ENCODE data around the gene SHMT1. TPM values are rescaled to one million over a fixed set of nuclear protein-coding genes. Genes with fewer than 3 reads are reported as not detected.
A peak's percentile ranks its signal among the peaks of the same experiment; 100 is the strongest.
"Not testable (repeated sequence)": the region's sequence is repeated elsewhere in the genome, so short reads cannot be mapped to it uniquely, and the experiment has no call there.

SHMT1 gene
- 10 to 100 TPM; 10.1 to 16.5 TPM for total RNA-seq

DNA sequence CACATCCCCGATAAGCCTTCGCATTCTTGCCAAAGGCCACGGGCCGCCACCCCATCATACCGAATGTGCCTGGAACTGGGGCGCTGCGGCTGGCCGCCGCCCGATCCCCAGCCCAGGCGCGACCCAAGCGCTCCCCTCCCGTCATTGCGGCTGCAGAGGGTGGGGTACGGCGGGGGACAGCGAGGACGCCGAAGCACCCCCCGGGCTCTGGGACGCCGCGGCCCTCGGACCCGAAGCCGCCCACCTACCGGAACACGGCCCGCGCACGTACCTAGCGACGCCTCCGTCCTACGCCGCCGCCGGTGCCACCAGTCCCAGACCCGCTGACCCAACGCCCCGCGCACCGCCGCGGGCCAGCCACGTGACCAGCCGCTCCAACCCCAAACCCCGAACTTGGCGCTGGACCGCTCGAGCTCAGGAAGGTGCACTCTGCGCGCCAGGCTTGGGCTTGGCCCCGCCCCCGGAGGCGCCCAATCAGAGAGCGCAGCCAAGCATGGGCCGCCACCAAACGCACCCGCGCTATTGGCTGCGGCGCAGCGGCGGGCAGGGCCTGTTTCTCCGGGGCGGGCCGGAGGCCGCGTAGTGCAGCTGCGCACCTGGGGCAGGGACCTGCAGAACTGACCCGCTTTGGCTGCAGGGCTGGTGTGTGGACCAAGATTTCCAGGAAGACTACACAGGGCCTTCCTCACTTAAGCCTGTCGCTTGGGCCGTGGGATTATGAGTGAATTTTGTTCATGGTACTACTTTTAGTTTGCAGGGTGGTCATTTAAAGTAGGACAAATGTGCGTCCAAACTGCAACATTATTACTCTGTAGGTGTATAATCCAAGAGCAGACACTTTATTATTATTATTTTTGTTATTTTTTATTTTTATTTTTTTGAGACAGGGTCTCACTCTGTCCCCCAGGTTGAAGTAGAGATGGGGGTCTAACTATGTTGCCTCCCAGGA, at the start of gene SHMT1:
Gene SHMT1, minus strand, starts transcription at position 450 of the 949 bp plus-strand sequence. CDS start 7,569 bp downstream, outside the sequence.
- peak; percentile 95 to 98 (median 96) for DNase-seq
- Histone ChIP-seq H3K36me3 (replicated peaks in 1 of 2; ENCODE audit: insufficient read depth in 1 of 2, low read depth in 2 of 2) (no peaks in the 10 kb centered on the region), H3K9me3 (no peaks in the 10 kb centered on the region), H3K27me3 (no peaks in the 10 kb centered on the region), H3K4me1 (peaks cover 13% of the 10 kb centered on the region), H3K27ac (peak within 1 kb of the TSS; percentile 50 to 86 (median 62)), H3K4me3 (peak within 1 kb of the TSS; percentile 29 to 57)
- peak; percentile 100 for ATAC-seq
- WGBS, 2 donors, result 0% methylated on average over 27 to 61 of the region's 76 CpGs
- TF ChIP-seq, protein P1, sequence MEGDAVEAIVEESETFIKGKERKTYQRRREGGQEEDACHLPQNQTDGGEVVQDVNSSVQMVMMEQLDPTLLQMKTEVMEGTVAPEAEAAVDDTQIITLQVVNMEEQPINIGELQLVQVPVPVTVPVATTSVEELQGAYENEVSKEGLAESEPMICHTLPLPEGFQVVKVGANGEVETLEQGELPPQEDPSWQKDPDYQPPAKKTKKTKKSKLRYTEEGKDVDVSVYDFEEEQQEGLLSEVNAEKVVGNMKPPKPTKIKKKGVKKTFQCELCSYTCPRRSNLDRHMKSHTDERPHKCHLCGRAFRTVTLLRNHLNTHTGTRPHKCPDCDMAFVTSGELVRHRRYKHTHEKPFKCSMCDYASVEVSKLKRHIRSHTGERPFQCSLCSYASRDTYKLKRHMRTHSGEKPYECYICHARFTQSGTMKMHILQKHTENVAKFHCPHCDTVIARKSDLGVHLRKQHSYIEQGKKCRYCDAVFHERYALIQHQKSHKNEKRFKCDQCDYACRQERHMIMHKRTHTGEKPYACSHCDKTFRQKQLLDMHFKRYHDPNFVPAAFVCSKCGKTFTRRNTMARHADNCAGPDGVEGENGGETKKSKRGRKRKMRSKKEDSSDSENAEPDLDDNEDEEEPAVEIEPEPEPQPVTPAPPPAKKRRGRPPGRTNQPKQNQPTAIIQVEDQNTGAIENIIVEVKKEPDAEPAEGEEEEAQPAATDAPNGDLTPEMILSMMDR (IDR thresholded peaks at IDR 0.05), result no peak
- peak; percentile 42 to 73 (median 59) for TF ChIP-seq POLR2A (IDR thresholded peaks at IDR 0.05)
- intact Hi-C loops (cut with DNase I), result no loop called here

DNA sequence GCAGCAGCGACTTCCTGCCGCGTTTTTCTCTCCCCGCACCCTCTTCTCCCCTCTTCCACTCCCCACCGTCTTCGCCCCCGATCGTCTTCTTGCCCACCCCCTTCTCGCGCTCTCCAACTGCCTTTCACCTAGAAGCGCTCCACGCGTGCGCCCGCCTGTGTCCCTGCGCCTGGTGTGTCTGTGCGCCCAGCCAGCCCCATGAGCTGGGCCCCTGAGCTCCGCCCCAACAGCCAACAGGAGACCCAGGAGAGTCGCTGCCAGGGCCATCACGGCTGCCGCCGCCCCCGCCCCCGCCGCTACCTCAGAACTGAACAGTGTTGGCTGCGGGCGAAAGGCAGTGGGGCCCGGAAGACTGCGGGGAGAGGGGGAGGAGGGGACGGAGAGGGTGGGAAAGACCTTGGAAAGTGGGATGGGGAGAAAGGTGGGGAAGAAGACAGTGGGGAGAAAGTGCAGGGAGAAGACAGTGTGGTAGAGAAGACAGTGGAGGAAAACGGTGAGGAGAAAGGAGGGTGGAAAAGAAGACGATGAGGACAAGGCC, 48.7 kb upstream of the SHMT1 start:
- H3K27me3 ChIP-seq; H3K4me3 ChIP-seq; intact Hi-C loops (cut with DNase I); DNase-seq; H3K4me1 ChIP-seq; H3K9me3 ChIP-seq; H3K27ac ChIP-seq; H3K36me3 ChIP-seq (replicated peaks in 1 of 2; ENCODE audit: insufficient read depth in 1 of 2, low read depth in 2 of 2): not testable (repeated sequence)
- no CpG with 5 or more reads among the region's 32 CpGs for WGBS, 2 donors
- peak; percentile 69 for ATAC-seq

DNA sequence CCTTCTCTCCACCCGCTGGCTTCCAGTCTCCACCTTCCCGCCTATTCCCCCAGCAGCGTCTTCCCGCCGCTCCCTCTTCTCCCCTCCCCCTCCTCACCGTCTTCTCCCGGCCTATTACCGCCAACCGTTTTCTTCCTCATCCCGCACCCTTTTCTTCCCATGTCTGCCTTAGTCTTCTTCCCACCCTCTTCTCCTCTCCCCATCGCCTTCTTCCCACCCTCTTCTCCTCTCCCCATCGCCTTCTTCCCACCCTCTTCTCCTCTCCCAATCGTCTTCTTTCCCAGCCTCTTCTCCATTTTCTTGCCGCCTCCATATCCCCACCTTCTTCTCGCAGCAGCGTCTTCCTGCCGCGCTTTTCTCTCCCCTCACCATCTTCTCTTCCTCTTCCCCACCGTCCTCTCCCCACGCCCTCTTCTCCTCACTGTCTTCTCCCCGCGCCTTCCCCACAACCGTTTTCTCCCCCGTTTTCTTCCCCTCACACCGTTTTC, 48.1 kb upstream of the SHMT1 start:
- H3K27ac ChIP-seq, result peak overlapping the region in 1 of 4 donors; percentile 29
- peak in 1 of 3 donors; percentile 17 for TF ChIP-seq POLR2A (IDR thresholded peaks at IDR 0.05)
- 0 to 2% methylated on average over 24 to 25 of the region's 25 CpGs for WGBS, 2 donors
- intact Hi-C loops (cut with DNase I); H3K36me3 ChIP-seq (replicated peaks in 1 of 2; ENCODE audit: insufficient read depth in 1 of 2, low read depth in 2 of 2); H3K9me3 ChIP-seq; H3K4me3 ChIP-seq; H3K4me1 ChIP-seq; H3K27me3 ChIP-seq: not testable (repeated sequence)
- peak in 1 of 4 donors; percentile 4 for DNase-seq
- peak; percentile 12 for ATAC-seq

DNA sequence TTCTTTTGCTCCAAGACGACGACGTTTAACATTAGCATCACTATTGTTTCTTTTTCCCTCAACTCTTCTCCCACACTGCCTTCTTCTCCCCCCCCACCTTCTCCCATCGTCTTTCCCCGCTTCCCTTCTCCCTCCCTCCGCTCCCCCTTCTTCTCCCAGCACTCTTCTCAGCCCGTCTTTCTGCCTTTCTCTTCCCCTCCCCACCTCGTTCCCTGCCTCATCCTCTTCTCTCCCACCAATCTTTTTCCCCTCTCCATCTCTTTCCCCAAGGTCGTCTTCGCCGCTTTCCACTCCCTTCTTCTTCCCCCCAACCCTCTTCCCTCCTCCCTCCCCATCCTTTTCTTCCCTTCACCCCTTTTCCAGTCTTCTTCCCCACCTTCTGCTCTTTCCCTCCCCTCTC, 47.4 kb upstream of the SHMT1 start:
- H3K4me3 ChIP-seq; H3K27me3 ChIP-seq; ATAC-seq; H3K36me3 ChIP-seq (replicated peaks in 1 of 2; ENCODE audit: insufficient read depth in 1 of 2, low read depth in 2 of 2); H3K9me3 ChIP-seq; H3K27ac ChIP-seq; DNase-seq; H3K4me1 ChIP-seq; intact Hi-C loops (cut with DNase I): not testable (repeated sequence)
- WGBS, 2 donors, result 27% methylated on average over 8 to 11 of the region's 11 CpGs

DNA sequence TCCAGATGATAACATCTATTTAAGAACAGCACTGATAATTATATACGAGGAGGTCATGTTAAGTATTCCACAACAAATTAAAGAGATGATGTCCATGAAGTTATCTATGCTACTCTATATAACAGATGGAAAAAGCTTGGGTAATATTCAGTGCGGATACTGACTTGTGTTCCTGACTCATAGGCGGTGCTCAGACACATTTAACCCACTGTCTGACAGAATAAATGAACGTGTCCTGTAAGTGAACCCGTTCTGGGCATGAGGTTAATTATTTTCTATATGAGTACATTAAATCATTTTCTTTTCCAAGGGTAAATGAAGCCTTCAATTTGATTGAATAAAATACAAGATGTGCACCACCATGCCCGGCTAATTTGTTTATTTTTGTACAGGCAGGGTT, 46.0 kb upstream of the SHMT1 start:
- not testable (repeated sequence) for H3K36me3 ChIP-seq (replicated peaks in 1 of 2; ENCODE audit: insufficient read depth in 1 of 2, low read depth in 2 of 2); H3K27me3 ChIP-seq; ATAC-seq

DNA sequence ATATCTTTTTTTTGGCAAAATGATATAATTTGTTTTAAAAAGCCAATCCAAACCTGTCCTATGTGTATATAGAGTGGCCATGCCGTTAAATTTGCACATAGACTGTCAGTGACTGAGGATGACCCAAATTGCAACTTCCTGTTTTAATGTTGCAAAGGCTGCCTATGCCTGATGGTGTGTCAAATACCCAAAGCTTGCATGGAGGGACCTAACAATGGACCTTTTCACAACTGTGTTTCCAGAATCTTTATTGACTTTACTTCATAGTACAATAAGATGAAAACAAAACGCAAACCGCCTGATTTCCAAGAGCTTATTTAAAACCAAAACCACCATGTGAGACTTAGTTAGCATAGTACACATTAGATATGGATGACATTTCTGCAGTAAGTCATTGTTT, 45.6 kb upstream of the SHMT1 start:
- ATAC-seq; DNase-seq; intact Hi-C loops (cut with DNase I); H3K27me3 ChIP-seq; H3K4me3 ChIP-seq; H3K36me3 ChIP-seq (replicated peaks in 1 of 2; ENCODE audit: insufficient read depth in 1 of 2, low read depth in 2 of 2); H3K4me1 ChIP-seq; H3K27ac ChIP-seq; H3K9me3 ChIP-seq: not testable (repeated sequence)
- WGBS, 2 donors, result 22 to 30% methylated on average over 3 of the region's 3 CpGs

More for the DNA sequence above, 46.0 kb upstream of the SHMT1 start:
- WGBS, 2 donors, result 22 to 28% methylated on average over 6 of the region's 6 CpGs
- intact Hi-C loops (cut with DNase I); DNase-seq; H3K4me3 ChIP-seq; H3K9me3 ChIP-seq; H3K27ac ChIP-seq; H3K4me1 ChIP-seq: not testable (repeated sequence)

DNA sequence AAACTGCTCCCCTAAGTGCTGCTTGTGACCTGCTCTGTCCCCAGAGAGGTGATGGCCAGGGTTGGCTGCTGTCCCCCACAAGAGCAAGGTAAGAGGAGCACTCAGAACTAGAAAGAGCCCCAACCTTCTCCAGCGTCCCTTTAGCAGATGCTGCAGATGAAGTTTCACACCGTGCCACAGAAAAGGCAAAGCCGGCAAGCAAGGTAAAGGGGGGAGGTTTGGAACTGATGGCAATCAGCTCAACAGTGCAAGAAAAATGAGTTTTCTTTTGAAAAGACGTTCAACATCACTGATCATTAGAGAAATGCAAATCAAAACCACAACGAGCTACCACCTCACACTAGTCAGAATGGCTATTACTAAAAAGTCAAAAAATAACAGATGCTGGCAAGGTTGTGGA, 40.3 kb upstream of the SHMT1 start:
- H3K4me1 ChIP-seq; intact Hi-C loops (cut with DNase I); H3K36me3 ChIP-seq (replicated peaks in 1 of 2; ENCODE audit: insufficient read depth in 1 of 2, low read depth in 2 of 2); H3K27ac ChIP-seq; H3K27me3 ChIP-seq; DNase-seq; H3K9me3 ChIP-seq; H3K4me3 ChIP-seq; ATAC-seq: not testable (repeated sequence)
- WGBS, 2 donors, result no CpG with 5 or more reads among the region's 5 CpGs

DNA sequence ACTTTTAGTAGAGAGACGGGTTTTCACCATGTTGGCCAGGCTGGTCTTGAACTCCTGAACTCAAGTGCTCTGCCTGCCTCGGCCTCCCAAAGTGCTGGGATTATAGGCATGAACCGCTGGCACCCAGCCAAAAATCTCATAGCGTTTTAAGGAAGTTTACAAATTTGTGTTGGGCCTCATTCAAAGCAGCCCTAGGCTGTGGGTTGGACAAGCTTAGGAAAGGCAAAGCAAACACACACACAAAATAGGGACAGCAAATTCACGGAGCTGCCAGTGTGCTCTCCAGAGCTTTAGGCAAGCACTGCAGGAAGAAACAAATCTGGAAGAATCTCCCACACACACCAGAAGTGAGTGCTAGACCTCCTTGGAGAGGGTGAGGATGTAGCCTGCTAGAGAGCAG, 39.8 kb upstream of the SHMT1 start:
- 9% methylated on average over 4 of the region's 5 CpGs; no CpG with 5 or more reads in 1 of the 2 donors for WGBS, 2 donors
- intact Hi-C loops (cut with DNase I); DNase-seq; H3K27ac ChIP-seq; H3K4me3 ChIP-seq; H3K36me3 ChIP-seq (replicated peaks in 1 of 2; ENCODE audit: insufficient read depth in 1 of 2, low read depth in 2 of 2); ATAC-seq; H3K4me1 ChIP-seq; H3K27me3 ChIP-seq; H3K9me3 ChIP-seq: not testable (repeated sequence)

DNA sequence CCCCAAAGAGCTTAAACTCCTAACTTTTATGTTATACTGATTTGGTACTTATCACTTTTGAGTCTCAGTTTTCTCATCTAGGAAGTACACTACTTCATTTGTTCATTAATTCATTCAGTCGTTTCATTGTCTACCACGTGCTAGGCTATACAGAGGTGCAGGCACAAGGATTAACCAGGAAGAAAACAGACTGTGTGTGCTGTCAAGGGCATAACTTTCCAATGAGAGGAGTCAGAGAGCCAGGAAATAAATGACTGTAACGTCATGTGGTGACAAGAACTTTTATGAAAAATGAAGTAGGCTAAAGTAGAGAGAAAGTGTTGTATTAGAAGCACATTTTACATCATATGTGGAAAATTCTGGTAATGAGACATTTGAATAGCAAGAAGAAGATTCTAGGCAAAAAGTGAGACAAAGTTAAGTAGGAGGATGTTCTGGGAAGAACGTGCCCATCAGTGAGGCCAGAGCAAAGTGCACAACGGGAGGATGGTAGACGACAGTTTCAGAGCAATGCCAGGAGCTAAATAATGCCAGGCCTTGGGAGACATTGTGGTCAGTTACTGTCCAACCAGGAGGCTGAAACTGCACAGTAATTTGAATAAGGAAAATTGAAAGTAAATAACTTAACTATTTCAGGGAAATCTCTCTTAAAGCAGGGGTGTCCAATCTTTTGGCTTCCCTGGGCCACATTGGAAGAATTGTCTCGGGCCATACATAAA, 38.7 kb upstream of the SHMT1 start:
- H3K4me3 ChIP-seq; ATAC-seq; H3K36me3 ChIP-seq (replicated peaks in 1 of 2; ENCODE audit: insufficient read depth in 1 of 2, low read depth in 2 of 2); H3K27ac ChIP-seq; H3K4me1 ChIP-seq; H3K9me3 ChIP-seq; H3K27me3 ChIP-seq; intact Hi-C loops (cut with DNase I); DNase-seq: not testable (repeated sequence)
- WGBS, 2 donors, result 38 to 47% methylated on average over 7 of the region's 7 CpGs

DNA sequence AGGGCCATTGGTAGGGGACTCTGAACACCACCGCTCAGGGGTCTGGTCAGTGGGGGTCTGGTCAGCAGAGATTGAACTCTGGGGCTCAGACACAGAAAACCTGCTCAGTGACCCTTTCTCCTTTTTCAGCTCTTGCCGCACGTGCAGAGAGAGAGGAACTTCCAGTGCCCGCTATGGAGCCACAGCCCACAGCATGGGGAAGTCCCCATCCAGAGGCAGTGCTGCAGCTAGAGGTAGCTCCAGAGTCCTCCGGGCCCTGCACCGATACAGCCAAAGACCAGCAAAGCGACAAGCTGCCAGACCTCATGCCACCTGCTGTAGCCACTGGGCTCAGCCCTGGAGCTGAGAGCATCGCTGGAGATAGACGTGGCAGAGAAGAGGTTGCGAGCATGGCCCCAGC, 25.4 kb upstream of the SHMT1 start:
- 86% methylated on average over 1 of the region's 10 CpGs; no CpG with 5 or more reads in 1 of the 2 donors for WGBS, 2 donors
- H3K4me1 ChIP-seq; H3K4me3 ChIP-seq; H3K27ac ChIP-seq; H3K27me3 ChIP-seq; H3K36me3 ChIP-seq (replicated peaks in 1 of 2; ENCODE audit: insufficient read depth in 1 of 2, low read depth in 2 of 2); ATAC-seq; DNase-seq; H3K9me3 ChIP-seq; intact Hi-C loops (cut with DNase I): not testable (repeated sequence)

All from body of pancreas (tissue), 4 donors.